Activated CD4-positive, alpha-beta T cell treated with anti-CD3 and anti-CD28 coated beads for 1 hour (primary cell): ENCODE data around the gene FAM117A.

Experiments used
- DNase-seq: peaks from one replicate; pipeline ENCODE4 v3.0.0-alpha.2; 2020

The FAM117A gene, protein sequence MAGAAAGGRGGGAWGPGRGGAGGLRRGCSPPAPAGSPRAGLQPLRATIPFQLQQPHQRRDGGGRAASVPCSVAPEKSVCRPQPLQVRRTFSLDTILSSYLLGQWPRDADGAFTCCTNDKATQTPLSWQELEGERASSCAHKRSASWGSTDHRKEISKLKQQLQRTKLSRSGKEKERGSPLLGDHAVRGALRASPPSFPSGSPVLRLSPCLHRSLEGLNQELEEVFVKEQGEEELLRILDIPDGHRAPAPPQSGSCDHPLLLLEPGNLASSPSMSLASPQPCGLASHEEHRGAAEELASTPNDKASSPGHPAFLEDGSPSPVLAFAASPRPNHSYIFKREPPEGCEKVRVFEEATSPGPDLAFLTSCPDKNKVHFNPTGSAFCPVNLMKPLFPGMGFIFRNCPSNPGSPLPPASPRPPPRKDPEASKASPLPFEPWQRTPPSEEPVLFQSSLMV

DNA sequence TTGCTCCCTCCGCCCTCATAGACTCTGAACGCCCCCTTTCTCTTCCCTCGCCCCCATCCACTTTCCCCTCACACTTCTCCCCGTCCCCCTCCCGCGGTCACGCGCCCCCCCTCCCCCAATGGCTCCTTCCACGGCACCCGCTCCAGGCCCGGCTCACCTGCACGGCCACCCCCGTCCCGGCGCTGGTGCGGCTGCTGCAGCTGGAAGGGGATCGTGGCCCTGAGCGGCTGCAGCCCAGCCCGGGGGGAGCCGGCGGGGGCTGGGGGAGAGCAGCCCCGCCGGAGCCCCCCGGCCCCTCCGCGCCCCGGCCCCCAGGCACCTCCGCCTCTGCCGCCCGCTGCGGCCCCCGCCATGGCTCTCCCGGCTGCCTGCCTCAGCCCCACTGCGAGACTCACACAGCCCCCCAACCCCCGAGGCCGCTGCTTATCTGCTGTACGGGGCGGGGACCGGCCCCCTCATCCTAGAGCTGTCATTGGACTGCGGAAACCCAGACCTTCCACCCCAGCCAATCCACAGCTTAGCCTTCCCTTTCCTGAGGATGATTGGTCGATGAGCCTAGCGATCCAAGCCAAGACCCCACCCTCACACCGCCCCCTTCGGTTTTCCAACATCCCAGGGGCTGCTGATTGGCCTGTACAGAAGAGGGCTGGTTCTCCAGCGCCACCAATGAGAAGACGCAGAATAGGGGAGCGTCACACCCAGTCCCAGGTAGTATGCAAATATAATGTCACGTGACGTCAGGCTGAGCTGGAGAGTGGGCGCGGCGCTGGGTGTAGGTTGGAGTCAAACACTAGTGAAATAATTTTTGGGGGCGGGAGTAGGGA, at the start of gene FAM117A:
Gene FAM117A, minus strand, starts transcription at position 397 of the 824 bp plus-strand sequence. Its CDS starts 44 bp downstream, at position 353.
- DNase-seq: peak; percentile 93

DNA sequence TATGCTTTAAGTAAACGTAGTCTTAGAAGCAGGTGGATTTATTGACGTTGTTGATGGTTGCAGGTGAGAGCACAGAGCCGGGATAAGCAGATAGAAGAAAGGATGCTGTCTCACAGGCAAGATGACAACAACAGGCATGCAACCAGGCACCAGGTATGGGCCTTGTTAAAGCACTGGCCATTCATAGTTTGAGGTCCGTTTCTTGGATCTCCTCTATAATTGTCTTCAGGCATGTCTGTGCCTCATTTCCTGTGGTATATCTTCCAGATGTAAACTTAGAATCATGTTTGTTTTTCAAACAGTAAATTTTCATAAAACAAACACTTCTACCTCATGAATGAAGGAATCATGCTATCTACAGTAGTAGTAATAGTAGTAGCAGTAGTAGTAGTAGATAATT, 45.1 kb upstream of the FAM117A start:
- DNase-seq: no peak

DNA sequence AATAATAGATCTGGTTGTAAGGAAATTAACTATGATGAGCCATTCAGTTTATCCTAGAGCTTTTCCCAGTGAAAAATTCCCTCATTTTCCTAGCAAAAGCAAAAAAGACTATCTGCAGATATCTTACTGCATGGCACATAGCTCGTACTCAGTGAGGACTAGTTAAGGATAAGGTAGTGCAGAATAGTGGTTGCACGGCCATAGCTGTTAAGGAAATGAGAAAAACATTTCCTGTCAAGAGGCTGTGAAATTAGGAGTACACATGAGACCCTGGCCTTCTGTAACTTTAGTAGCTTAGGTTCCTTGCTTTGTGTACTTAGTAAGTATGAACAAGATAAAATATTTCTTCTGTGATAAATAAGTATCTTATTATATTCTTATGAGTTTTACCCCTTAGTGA, 34.8 kb upstream of the FAM117A start:
- no peak for DNase-seq

DNA sequence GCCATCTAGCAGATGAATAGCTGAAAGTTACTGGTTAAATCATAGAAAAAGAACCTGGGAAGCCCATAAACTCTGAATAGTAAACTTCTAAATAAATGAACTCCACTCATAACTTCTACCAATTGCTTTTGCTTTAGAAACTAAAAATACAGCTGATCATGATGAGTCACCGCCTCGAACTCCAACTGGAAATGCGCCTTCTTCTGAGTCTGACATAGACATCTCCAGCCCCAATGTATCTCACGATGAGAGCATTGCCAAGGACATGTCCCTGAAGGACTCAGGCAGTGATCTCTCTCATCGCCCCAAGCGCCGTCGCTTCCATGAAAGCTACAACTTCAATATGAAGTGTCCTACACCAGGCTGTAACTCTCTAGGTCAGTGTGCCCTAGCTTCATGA, 34.3 kb upstream of the FAM117A start:
- DNase-seq: no peak

DNA sequence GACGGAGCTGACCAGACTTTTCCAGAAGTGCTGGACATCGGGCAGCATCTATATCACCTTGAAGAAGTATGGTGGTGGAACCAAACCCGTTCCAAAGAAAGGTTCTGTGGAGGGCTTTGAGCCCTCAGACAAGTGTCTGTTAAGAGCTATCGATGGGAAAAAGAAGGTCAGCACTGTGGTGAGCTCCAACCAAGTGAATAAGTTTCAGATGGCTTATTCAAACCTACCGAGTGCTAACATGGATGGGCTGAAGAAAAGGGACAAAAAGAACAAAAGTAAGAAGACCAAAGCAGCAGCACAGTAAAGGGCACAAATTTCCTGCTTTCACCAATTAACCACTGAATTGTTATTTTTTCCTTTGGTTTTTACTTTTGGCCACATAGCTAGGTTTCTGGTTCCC, 31.4 kb upstream of the FAM117A start:
- no peak for DNase-seq

DNA sequence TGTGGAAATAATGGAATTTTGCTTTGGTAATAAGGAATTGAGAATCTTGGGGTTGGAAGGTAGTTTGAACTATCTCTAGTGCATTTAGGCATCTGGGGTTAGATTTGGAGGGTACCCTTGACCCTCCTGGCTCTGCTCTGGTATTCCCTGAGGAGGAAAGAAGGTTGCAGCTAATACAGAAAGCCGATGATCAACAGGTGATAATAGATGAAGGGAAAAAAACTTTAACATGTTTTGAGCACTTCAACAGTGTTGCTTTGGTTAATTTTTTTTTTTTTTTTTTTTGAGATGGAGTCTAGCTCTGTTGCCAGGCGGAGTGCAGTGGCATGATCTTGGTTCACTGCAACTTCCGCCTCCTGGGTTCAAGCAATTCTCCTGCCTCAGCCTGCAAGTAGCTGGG, 29.4 kb upstream of the FAM117A start:
- DNase-seq: no peak

DNA sequence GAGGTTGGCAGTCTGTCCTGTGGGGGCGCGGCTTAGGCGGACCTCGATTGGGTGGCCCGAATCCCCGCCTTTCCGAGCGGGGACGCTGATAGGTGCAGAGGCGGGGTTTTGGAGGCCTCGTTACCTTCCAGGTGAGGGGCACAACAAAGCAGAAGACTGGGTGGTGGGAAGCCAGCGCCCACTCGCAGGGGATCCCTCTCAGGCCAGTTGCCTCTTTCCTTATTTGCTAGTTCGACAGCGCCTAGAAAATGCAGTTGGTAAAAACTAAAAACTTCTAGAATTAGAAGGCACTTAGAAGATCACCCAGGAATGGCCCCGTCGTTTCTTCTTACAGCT, 25.3 kb upstream of the FAM117A start:
- no peak for DNase-seq

DNA sequence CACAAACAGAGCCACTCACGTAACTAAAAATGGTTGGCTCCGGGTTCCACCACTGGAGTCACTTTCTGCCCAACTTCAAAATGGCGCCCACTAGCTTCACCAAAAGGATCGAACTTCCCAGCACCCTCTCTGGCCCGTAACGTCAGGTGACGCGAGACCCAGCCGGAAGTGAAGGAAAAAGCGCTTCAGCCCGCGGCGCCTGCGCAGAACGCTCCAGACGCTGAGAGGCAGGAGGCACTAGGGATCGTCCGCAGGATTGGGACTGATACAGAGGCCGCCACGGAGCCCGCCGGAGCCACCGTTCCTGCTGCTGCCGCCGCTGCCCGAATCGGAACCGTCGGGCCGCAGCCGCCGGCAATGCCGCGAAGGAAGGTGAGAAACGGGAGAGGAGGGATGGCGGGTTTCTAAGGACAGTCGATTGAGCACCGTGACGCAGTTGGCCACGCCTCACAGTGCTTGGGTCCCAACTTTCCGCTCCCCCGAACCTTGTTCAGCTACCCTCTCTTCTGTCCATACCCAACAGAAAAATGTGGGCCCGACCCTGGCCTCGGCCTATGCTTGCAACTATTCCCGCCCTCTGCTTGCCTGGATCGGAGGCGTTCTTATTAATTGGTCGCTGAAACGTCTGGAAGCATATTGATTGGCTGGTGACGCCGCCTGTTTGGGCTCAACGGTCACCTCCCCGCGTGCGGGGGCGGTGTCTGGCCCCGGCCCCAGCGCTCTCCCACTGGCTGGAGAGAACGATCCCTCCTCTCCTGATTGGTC, 24.7 kb upstream of the FAM117A start, which contains the start of gene KAT7:
Gene KAT7, plus strand, starts transcription at position 204 of the 765 bp plus-strand sequence. Its CDS starts 154 bp downstream, at position 358.
- peak; percentile 97 for DNase-seq

DNA sequence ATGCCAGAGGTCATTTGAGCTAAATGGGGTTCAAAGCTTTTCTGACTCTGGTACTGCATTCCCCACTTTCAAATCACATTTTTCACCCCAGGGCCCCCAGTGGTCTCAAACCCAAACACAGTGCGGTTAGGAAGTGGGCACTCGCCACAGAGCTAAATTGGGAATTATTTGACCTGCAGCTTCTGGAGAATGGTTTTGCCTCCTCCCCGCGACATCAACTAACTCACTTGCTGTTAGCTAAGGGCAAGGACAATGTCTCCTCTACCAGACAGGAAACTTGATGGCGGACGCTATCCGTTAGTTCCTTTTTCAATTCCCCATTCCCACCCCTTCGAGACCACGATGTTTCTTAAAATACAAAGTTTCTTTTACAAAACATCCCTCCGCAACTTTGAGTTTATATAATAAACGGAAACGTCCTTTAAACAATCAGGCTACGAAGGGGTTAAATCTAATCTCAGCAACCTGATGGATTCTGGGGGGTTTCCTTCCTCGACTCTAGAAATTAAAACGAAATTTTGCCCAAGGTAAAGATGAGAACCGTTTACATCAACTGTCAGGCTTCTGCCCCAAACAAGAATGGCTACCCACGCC, 24.1 kb upstream of the FAM117A start:
- DNase-seq: no peak

DNA sequence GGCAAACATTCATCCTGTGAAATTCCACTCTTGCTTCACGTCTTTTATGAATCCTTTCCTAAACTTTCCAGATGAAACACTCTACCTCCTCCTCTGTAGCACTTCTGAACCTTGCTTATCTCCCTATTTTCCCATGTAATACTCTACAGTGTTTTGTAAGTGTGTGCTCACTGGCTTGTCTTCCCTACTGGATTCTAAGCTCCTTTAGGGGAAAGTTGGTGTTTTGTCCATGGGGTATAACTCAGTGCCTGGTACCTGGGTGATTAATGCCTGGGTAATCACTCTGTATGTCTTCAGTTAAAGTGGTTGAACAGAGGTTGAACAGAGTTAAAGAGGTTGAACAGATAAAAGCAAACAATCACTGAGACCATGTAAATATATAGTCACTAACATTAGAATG, 20.7 kb upstream of the FAM117A start:
- DNase-seq: no peak

DNA sequence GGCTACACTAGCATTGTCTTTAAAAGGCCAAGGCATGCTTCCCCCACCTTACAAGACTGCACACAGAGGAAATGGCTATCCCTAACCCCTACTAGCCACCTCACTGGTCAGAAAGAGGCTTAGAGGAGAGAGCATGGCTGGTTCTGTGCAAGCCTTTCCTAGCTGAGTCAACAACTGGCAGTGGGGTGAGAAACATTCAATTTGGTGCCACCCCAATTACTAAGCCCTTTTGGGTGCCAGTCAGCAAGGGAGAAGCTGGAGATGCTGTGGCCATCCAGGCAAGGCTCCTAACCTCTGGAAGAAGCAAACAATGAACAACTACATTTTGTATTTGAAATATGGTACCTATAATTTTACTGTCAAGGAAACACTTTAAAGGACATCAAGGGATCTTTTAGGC, 19.9 kb upstream of the FAM117A start:
- DNase-seq: no peak

DNA sequence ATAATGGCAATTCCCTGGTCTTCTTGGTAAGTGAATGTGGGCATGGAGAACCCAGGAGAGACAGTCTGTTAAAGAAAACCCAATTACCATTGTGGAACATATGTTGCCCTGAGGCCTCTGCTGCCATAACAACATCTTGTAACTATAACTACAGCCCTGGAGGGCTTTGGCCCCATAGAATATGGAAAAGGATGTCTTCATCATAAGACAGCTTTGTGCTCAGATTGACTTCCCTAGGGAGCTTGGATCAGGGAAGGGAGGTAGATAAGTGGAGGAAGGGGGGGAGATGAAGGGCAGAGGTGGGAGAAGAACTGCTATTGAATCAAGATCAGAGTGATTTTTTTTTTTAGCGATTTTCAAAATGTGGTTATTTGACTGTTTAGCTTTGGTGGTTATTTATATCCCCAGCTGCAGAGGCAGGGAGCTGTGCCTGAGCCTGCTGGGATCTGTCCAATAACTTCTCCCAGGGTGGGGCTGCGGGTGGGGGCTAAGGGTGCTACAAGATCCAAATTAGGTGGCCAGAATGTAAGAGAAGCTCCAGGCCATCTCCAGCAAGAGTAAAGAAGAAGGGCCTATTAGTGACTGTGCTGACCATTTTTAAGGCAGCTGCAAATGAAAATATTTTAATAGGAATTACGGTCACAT, 19.3 kb upstream of the FAM117A start:
- DNase-seq: no peak

DNA sequence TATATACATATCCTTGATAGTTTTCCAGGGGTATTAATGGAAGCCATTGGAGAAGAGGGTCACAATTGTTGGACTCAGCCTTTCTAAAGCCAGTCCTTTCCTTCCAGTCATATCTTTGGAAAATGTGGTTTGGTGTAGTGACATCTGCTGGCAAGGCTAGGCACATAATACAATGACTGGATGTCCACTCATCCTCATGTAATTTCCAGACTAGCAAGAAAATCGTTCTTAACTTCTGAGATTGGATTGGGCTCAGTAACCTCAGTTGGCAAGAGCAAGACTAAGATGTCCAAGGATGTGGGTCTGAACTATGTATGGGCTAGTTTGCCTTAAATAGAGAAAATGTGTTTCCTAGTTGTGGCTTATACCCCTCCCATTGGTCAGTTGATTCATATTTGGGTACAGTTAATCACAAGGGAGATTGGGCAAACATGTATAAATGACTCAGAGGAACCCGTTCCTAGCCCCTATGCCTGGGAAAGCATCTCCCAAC, 15.9 kb upstream of the FAM117A start:
- DNase-seq: no peak

DNA sequence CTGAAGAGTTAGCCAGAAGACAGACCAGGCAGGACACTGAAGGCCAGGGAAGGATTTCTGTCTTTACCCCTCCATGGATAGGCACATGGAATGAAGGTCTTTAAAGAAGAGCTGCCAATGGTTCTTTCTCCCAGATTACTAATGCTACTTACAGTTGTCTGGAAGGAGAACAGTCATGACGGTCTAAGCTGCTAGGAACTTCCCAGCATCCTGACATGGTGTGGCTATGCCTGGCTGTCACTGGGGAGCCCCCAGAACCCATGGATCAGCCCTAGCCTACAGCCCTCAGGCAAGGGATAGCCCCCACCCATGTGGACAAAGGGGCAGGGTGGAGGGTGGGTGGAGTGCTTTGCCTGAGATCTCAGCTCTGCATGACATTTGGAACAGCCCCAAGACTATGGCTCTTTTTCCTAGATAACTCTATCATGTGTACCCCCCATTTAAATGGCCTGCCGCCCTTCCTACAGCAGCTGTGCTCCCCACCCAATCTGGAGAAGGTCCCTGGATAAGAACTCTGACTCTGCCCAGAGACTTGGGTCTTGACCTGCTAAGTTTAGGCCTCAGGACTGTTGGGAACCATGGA, 15.3 kb upstream of the FAM117A start:
- no peak for DNase-seq

DNA sequence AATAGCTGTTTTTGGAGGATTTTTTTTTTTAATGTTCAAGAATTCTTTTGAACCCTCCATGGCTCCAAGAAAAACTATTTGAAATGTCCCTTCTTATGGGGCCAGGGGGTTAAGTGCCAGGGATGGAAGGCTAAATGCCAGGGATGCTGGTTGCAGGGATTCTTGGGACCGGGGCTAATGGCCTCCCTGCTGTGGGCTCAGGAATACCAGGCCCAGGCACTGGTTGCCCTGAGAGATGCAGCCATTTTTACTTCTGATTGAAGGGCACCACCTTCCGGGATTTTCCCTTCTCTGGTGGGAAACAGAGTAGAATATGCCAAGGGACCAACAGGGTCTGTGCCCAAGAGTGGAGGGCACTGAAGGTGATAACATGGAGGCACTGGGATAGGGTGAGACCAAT, 13.6 kb upstream of the FAM117A start:
- DNase-seq: no peak

DNA sequence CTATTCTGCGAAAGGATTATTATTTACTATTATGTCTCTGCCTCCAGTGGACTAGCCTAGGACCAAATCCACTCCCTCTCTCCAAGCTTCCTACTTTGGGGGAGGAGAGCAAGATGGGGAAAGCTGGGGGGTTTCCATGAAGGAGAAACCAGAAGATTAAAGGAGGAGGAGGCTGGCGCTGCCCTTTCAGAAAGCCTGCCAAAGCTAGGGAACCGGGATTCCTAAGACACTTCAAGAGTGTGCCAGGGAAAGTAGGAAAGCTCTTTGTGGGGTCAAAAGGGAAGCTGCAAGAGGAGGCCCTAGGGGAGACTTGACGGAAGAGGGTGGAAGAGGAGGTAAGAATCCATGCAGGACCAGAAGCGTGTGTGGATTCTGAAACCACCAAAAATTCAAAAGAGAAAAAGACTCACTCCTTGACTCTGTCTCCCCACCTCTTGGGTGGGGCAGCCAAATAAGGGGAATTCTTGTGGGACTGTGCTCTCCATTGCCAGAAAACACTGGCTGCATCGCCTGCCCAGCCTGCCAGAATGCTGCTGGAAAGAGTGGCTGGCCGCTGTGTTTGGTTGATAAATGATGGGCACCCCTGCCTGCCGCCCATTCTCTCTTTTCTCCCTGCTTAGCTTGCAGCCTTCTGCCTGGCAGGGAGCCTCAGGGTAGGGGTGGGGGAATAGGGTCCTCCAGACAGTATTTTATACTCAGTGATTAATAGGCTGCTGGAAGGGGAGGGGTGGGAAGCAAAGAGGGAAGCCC, 12.8 kb upstream of the FAM117A start:
- no peak for DNase-seq

DNA sequence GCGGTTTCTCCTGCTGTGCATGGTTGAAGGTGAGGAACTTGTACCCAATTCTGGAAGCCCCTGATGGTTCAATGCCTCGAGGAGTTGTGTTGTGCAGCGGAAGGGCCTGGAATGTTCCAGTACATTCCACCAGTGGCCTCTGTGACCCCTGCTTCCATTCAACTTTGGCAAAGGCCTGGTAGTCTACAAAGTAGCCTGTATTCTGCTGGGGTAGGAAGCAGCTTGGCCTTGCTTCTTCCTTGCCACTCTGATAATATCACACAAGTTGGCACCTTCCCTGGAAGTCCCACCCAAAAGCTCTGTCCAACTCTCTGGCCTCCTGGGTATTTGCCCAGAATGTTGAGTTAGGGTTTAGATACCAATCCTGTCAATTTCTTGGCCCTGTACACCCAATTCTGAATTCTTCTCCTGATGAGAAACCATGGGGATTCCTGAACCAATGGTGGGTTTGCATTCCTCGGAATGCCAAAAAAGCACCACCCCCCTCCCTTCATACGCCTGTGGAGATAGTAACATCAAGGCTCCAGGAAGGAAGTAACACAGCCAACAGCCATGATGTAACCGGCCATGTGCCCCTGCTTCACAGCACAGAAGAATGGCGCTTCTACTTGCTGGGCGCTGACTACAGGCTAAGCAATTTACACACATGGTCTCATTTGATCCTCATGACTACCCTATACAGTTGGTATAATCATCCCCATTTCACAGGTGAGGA, 11.8 kb upstream of the FAM117A start:
- DNase-seq: no peak

DNA sequence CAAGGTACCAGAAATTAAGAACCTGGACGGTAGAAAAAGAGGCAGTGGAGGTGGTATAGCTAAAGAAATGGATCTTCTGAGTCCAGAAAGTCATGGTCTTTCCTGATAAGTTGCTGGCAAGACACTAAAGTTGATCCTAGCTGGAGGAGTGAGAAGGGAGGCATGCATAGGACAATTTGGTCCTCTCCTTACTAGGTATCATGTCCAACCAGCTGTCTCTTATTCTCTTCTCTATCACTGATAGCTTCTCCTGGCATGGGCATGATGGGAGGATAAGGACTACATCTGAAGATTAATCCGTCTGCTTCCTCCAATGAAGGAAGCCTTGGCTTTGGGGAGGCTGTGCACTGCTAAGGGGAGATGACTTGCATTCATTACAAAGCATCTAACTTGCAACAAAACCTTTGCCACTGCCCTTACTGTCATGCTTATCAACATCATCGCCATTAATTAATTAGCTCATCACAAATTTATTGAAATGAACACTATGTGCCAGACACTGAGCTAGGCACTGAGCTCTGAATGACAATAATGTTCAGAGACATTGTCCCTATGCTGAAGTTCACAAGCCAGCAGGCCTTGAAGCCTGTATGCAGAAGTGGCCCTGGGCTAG, 3.1 kb upstream of the FAM117A start:
- DNase-seq: no peak

DNA sequence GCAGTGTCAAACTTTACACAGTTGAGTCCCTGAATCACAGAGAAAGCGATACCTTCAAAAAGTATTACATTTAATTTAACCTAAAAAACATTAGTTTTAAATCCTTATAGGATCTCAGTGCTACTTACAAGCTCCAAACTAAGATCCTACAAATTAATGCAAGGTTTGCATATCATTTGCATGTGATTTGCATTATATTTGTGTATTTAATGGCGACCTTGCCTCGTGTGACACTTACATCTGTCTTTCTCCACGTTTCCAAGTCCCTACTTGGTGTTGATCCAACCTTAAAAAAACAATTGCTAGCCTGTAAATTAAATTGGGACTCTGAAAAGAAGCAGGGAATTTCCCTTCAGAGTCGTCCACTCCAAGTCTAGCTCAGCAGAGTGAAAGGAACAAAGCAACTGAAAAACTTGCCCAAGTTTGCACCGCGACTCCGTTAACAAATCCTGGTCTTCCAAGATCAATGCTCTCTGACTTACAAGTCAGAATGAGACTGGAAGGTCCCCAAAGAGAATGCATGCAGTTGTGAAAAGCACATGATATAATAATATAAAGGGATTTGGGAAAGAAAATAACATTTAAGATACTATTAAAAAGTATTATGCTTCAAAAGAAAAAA, 739 bp upstream of the FAM117A start:
- DNase-seq: no peak
